ENCODE measurements around the gene ARHGEF17. TPM values are rescaled to one million over a fixed set of nuclear protein-coding genes. Genes with fewer than 3 reads are reported as not detected.

ARHGEF17 gene
- total and polyA plus RNA-seq, 2 of the 13 experiments (the other 11 are each of a cell fraction or from before 2014, with no cell fraction given) = 10.7 to 28.8 TPM

GRCh38 chr11:73376803-73377629 is 68.9 kb downstream of the ARHGEF17 start (continued):
- TF ChIP-seq ATF7-NPFF (CRISPR knock-in tag; IDR thresholded peaks at IDR 0.05; ENCODE audit: low read depth) (no peak), ARID5B (CRISPR knock-in tag; IDR thresholded peaks at IDR 0.05) (no peak), MZF1 (CRISPR knock-in tag; IDR thresholded peaks at IDR 0.05; ENCODE audit: borderline replicate concordance) (no peak), THYN1 (CRISPR knock-in tag; IDR thresholded peaks at IDR 0.05; ENCODE audit: borderline replicate concordance, low read depth) (no peak), EHMT2 (IDR thresholded peaks at IDR 0.05; ENCODE audit: borderline replicate concordance, low read depth, low read length) (no peak), ZMAT5 (CRISPR knock-in tag; IDR thresholded peaks at IDR 0.05; ENCODE audit: borderline replicate concordance, low read depth) (no peak), ZNF75D (CRISPR knock-in tag; IDR thresholded peaks at IDR 0.05; ENCODE audit: borderline replicate concordance) (no peak), ZNF230 (CRISPR knock-in tag; IDR thresholded peaks at IDR 0.05) (no peak), ZNF101 (CRISPR knock-in tag; IDR thresholded peaks at IDR 0.05; ENCODE audit: borderline replicate concordance, low read depth) (no peak), ZSCAN29 (CRISPR knock-in tag; conservative IDR thresholded peaks at IDR 0.05) (no peak), LCORL (IDR thresholded peaks at IDR 0.05) (0 out of 2 replicates have a peak, but pooled peaks have one; percentile 7), LCORL (CRISPR knock-in tag; IDR thresholded peaks at IDR 0.05) (no peak), HMGXB3 (CRISPR knock-in tag; IDR thresholded peaks at IDR 0.05; ENCODE audit: borderline replicate concordance) (no peak)
- TF ChIP-seq, protein P1, sequence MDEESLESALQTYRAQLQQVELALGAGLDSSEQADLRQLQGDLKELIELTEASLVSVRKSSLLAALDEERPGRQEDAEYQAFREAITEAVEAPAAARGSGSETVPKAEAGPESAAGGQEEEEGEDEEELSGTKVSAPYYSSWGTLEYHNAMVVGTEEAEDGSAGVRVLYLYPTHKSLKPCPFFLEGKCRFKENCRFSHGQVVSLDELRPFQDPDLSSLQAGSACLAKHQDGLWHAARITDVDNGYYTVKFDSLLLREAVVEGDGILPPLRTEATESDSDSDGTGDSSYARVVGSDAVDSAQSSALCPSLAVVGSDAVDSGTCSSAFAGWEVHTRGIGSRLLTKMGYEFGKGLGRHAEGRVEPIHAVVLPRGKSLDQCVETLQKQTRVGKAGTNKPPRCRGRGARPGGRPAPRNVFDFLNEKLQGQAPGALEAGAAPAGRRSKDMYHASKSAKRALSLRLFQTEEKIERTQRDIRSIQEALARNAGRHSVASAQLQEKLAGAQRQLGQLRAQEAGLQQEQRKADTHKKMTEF (CRISPR knock-in tag; IDR thresholded peaks at IDR 0.05) = 0 out of 2 replicates have a peak, but pooled peaks have one; percentile 14
- TF ChIP-seq, protein P2, sequence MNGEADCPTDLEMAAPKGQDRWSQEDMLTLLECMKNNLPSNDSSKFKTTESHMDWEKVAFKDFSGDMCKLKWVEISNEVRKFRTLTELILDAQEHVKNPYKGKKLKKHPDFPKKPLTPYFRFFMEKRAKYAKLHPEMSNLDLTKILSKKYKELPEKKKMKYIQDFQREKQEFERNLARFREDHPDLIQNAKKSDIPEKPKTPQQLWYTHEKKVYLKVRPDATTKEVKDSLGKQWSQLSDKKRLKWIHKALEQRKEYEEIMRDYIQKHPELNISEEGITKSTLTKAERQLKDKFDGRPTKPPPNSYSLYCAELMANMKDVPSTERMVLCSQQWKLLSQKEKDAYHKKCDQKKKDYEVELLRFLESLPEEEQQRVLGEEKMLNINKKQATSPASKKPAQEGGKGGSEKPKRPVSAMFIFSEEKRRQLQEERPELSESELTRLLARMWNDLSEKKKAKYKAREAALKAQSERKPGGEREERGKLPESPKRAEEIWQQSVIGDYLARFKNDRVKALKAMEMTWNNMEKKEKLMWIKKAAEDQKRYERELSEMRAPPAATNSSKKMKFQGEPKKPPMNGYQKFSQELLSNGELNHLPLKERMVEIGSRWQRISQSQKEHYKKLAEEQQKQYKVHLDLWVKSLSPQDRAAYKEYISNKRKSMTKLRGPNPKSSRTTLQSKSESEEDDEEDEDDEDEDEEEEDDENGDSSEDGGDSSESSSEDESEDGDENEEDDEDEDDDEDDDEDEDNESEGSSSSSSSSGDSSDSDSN (CRISPR knock-in tag; IDR thresholded peaks at IDR 0.05) = peak; percentile 6; the same call in 1 of the 2 replicates

Measured in HepG2 (cell line).